ENCODE data around the gene SCAANT1. TPM values are rescaled to one million over a fixed set of nuclear protein-coding genes. Genes with fewer than 3 reads are reported as not detected.

Gene SCAANT1
- total RNA-seq, 1 donor from 2014 or later: not detected

DNA sequence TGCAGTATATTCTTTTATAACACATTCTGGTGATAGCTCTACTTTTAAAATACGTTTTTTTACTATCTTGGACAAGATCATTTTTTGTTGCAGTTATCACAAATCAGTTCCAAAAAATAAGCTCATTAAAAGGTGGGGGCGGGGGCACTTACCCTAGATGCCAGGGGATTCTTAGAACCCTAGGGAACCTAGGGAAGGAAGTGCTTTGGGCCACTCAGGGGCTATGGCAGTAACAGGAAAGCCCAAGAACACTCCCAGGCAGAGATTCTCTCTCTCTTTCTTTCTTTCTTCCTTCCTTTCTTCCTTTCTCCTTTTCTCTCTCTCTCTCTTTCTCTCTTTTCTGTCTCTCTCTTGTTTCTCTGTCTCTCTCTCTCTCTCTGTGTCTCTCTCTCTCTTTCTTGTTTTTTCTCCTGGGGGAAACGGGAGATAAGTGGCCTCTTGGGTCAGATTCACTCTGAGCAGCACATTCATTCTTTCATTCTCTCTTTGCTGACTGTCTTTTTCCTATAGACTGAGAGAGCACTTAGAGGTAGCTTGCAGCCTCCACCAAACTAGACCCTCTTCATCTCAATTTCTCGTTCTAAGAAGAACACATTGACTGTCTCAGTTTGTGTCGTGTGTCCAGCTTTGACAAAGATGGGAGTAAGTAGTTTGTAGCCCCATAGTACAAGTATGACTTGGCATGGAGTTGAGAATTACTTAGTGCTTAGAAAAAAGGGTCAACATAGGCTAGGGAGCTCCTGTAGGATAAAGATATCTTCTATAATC lies 16.6 kb downstream of the SCAANT1 start:
- Mint-ChIP-seq H3K4me3 (no peak overlapping the region), H3K27me3 (ENCODE audit: low read depth) (no peaks in the 10 kb centered on the region), H3K4me1 (peaks cover 7% of the 10 kb centered on the region), H3K9me3 (no peaks in the 10 kb centered on the region), H3K27ac (no peak overlapping the region), H3K36me3 (peaks cover 13% of the 10 kb centered on the region)
- DNase-seq (ENCODE audit: low spot score in 2 of 2, unreplicated experiment in 2 of 2): no peak
- TF ChIP-seq, protein P1, sequence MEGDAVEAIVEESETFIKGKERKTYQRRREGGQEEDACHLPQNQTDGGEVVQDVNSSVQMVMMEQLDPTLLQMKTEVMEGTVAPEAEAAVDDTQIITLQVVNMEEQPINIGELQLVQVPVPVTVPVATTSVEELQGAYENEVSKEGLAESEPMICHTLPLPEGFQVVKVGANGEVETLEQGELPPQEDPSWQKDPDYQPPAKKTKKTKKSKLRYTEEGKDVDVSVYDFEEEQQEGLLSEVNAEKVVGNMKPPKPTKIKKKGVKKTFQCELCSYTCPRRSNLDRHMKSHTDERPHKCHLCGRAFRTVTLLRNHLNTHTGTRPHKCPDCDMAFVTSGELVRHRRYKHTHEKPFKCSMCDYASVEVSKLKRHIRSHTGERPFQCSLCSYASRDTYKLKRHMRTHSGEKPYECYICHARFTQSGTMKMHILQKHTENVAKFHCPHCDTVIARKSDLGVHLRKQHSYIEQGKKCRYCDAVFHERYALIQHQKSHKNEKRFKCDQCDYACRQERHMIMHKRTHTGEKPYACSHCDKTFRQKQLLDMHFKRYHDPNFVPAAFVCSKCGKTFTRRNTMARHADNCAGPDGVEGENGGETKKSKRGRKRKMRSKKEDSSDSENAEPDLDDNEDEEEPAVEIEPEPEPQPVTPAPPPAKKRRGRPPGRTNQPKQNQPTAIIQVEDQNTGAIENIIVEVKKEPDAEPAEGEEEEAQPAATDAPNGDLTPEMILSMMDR (IDR thresholded peaks at IDR 0.05; ENCODE audit: unreplicated experiment): no peak

DNA sequence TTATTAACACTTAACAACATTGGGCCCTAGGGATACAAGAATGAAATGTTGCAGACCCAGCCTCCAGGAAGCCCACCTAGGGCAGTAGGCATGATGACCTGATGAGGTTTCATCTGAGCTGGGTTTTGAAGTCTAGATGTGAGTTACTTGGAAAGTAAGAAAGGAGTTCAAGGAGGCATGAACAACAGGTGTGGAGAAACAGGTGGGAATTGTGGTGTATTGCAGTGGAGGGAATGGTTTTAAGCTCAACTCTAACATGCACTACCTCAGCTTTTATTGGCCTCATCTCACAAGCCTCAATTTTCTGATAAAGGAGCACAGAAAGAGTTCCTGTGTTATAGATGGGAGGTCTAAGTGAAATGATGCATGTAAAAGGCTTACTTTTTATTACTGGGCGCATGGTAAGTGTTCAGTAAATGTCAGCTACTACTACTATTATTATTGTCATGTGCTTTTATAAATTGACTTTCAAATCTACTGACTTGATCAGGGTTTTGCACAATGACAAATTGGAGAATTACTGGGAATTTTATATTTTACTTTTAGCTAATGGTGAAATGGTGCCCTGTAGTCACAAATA lies 19.3 kb downstream of the SCAANT1 start:
- H3K27me3 Mint-ChIP-seq (ENCODE audit: low read depth): no peaks in the 10 kb centered on the region

DNA sequence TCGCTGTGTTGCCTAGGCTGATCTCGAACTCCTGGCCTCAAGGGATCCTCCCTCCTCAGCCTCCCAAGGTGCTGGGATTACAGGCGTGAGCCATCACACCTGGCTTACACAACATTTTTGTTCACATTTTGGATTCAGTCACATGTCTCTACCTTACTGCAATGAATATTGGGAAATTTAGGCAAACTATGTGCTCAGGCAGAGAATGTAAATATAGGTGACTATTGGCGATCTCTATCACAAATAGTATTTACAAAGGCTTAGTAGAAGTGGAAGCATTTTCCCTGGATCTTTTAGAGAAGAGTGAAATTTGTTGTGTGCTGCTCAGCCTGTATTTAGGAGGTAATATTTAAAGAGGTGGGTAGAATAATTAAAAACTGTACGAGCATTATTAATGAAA lies 20.7 kb downstream of the SCAANT1 start:
- Mint-ChIP-seq H3K36me3 (peaks cover 2% of the 10 kb centered on the region), H3K9me3 (no peaks in the 10 kb centered on the region), H3K27ac (no peak overlapping the region), H3K27me3 (ENCODE audit: low read depth) (no peaks in the 10 kb centered on the region), H3K4me1 (no peaks in the 10 kb centered on the region), H3K4me3 (no peak overlapping the region)
- no peak for DNase-seq (ENCODE audit: low spot score in 2 of 2, unreplicated experiment in 2 of 2)
- TF ChIP-seq, protein P1 (IDR thresholded peaks at IDR 0.05; ENCODE audit: unreplicated experiment): no peak

More for the DNA sequence above, 19.3 kb downstream of the SCAANT1 start:
- Mint-ChIP-seq H3K36me3 (peaks cover 2% of the 10 kb centered on the region), H3K4me3 (no peak overlapping the region), H3K4me1 (peaks cover 4% of the 10 kb centered on the region), H3K9me3 (no peaks in the 10 kb centered on the region), H3K27ac (no peak overlapping the region)
- no peak for DNase-seq (ENCODE audit: low spot score in 2 of 2, unreplicated experiment in 2 of 2)
- TF ChIP-seq, protein P1 (IDR thresholded peaks at IDR 0.05; ENCODE audit: unreplicated experiment): no peak

DNA sequence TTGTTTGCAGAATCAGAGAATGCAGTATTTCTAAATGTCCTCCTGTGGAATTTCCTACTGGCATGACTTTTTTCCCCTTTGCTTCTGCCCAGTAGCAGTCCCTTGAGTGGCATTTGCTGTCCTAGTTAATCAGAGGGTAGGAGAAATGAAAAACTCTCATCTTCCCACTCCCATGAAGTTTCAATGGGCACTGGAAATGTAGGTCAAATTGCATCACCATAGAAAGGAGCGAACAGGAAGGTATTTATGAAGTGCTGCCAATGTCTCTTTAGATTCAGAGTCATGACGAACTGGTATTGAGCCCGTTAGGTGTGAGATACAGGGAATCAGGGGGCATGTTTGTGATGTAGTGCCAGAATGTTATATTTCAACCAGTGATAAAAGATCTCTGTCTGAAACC lies 25.3 kb downstream of the SCAANT1 start:
- no peak for DNase-seq (ENCODE audit: low spot score in 2 of 2, unreplicated experiment in 2 of 2)
- H3K4me3 Mint-ChIP-seq: no peak overlapping the region
- TF ChIP-seq, protein P1 (IDR thresholded peaks at IDR 0.05; ENCODE audit: unreplicated experiment): no peak
- H3K9me3 Mint-ChIP-seq: no peaks in the 10 kb centered on the region
- H3K36me3 Mint-ChIP-seq: peaks cover 2% of the 10 kb centered on the region
- no peak overlapping the region for H3K27ac Mint-ChIP-seq
- H3K4me1 Mint-ChIP-seq: peaks cover 5% of the 10 kb centered on the region
- no peaks in the 10 kb centered on the region for H3K27me3 Mint-ChIP-seq (ENCODE audit: low read depth)

DNA sequence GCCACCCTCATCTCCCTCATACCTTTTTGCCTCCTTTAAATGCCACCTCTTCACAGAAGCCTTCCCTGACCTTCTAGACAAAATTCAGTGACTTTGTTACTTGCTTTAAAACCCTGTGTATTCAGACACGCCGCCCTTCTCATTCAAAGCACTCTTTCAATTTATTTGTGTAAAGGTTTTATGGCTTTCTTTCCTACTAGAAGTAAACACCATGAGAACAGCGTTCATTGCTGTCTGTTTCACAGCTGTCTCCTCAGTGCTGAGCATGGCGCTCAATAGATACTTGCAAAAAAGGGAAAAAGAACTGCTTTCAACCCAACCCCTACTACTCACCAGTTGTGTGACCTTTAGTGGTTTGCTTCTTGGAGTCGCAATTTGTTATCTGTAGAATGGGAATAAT lies 31.5 kb downstream of the SCAANT1 start:
- no peak for DNase-seq (ENCODE audit: low spot score in 2 of 2, unreplicated experiment in 2 of 2)
- Mint-ChIP-seq H3K27me3 (ENCODE audit: low read depth) (no peaks in the 10 kb centered on the region), H3K36me3 (no peaks in the 10 kb centered on the region), H3K4me3 (no peak overlapping the region), H3K27ac (no peak overlapping the region), H3K9me3 (no peaks in the 10 kb centered on the region), H3K4me1 (peaks cover 28% of the 10 kb centered on the region)
- TF ChIP-seq, protein P1 (IDR thresholded peaks at IDR 0.05; ENCODE audit: unreplicated experiment): no peak

All from mesothelial cell of epicardium (in vitro differentiated cells).